ENCODE data around the gene SCMH1.
"Not testable (repeated sequence)": the region's sequence is repeated elsewhere in the genome, so short reads cannot be mapped to it uniquely, and the experiment has no call there.

SCMH1 gene

GRCh38 chr1:41211608-41212007 lies 30.5 kb downstream of the SCMH1 start:
- DNase-seq (ENCODE audit: low read depth), result not testable (repeated sequence)

GRCh38 chr1:41207053-41207452 lies 35.1 kb downstream of the SCMH1 start:
- DNase-seq (ENCODE audit: low read depth), result not testable (repeated sequence)

GRCh38 chr1:41200728-41201127 lies 41.4 kb downstream of the SCMH1 start:
- no peak for DNase-seq (ENCODE audit: low read depth)

GRCh38 chr1:41199375-41199774 lies 42.7 kb downstream of the SCMH1 start:
- DNase-seq (ENCODE audit: low read depth), result no peak

GRCh38 chr1:41192456-41193178 lies 49.5 kb downstream of the SCMH1 start:
- DNase-seq (ENCODE audit: low read depth), result peak; percentile 27

- no peak for DNase-seq (ENCODE audit: low read depth)
Observed at GRCh38 chr1:41184446-41184845, 57.7 kb downstream of the SCMH1 start.

GRCh38 chr1:41178230-41178629 lies 63.9 kb downstream of the SCMH1 start:
- not testable (repeated sequence) for DNase-seq (ENCODE audit: low read depth)

- DNase-seq (ENCODE audit: low read depth), result peak; percentile 55
Observed at GRCh38 chr1:41175546-41175945, 66.6 kb downstream of the SCMH1 start.

GRCh38 chr1:41174170-41174569 lies 67.9 kb downstream of the SCMH1 start:
- DNase-seq (ENCODE audit: low read depth), result no peak

- no peak for DNase-seq (ENCODE audit: low read depth)
Observed at GRCh38 chr1:41173651-41174050, 68.5 kb downstream of the SCMH1 start.

- DNase-seq (ENCODE audit: low read depth), result no peak
Observed at GRCh38 chr1:41171266-41171874, 70.7 kb downstream of the SCMH1 start.

GRCh38 chr1:41169799-41170180 lies 72.3 kb downstream of the SCMH1 start:
- no peak for DNase-seq (ENCODE audit: low read depth)

- no peak for DNase-seq (ENCODE audit: low read depth)
Observed at GRCh38 chr1:41169066-41169798, 72.9 kb downstream of the SCMH1 start.

GRCh38 chr1:41167667-41168066 lies 74.4 kb downstream of the SCMH1 start:
- DNase-seq (ENCODE audit: low read depth), result no peak

GRCh38 chr1:41164727-41165126 lies 77.4 kb downstream of the SCMH1 start:
- no peak for DNase-seq (ENCODE audit: low read depth)

GRCh38 chr1:41162441-41162840 lies 79.7 kb downstream of the SCMH1 start:
- no peak for DNase-seq (ENCODE audit: low read depth)

GRCh38 chr1:41161846-41162245 lies 80.3 kb downstream of the SCMH1 start:
- no peak for DNase-seq (ENCODE audit: low read depth)

- no peak for DNase-seq (ENCODE audit: low read depth)
Observed at GRCh38 chr1:41160498-41161110, 81.5 kb downstream of the SCMH1 start.

GRCh38 chr1:41158966-41159365 lies 83.1 kb downstream of the SCMH1 start:
- DNase-seq (ENCODE audit: low read depth), result no peak

- DNase-seq (ENCODE audit: low read depth), result peak; percentile 14
Observed at GRCh38 chr1:41158147-41158875, 83.8 kb downstream of the SCMH1 start.

GRCh38 chr1:41155105-41155504 lies 87.0 kb downstream of the SCMH1 start:
- DNase-seq (ENCODE audit: low read depth), result no peak

GRCh38 chr1:41153750-41154274 lies 88.3 kb downstream of the SCMH1 start:
- DNase-seq (ENCODE audit: low read depth), result peak; percentile 4
